ENCODE measurements around the gene MED26.

Gene MED26

GRCh38 chr19:16613841-16614240, 14.2 kb downstream of the MED26 start:
- no peak for DNase-seq (ENCODE audit: low read depth, low spot score)

- no peak for DNase-seq (ENCODE audit: low read depth, low spot score)
Observed at GRCh38 chr19:16612636-16613035, 15.4 kb downstream of the MED26 start.

GRCh38 chr19:16611121-16611520, 16.9 kb downstream of the MED26 start:
- DNase-seq (ENCODE audit: low read depth, low spot score) = no peak

GRCh38 chr19:16609511-16610200, 18.3 kb downstream of the MED26 start:
- no peak for DNase-seq (ENCODE audit: low read depth, low spot score)

- DNase-seq (ENCODE audit: low read depth, low spot score) = no peak
Observed at GRCh38 chr19:16608290-16608739, 19.7 kb downstream of the MED26 start.

- DNase-seq (ENCODE audit: low read depth, low spot score) = no peak
Observed at GRCh38 chr19:16607819-16608218, 20.2 kb downstream of the MED26 start.

GRCh38 chr19:16605553-16605994, 22.4 kb downstream of the MED26 start:
- DNase-seq (ENCODE audit: low read depth, low spot score) = no peak

GRCh38 chr19:16605115-16605514, 22.9 kb downstream of the MED26 start:
- DNase-seq (ENCODE audit: low read depth, low spot score) = no peak

GRCh38 chr19:16604615-16605014, 23.4 kb downstream of the MED26 start:
- no peak for DNase-seq (ENCODE audit: low read depth, low spot score)

GRCh38 chr19:16603090-16603489, 24.9 kb downstream of the MED26 start:
- no peak for DNase-seq (ENCODE audit: low read depth, low spot score)

GRCh38 chr19:16601378-16602052, 26.5 kb downstream of the MED26 start:
- no peak for DNase-seq (ENCODE audit: low read depth, low spot score)

GRCh38 chr19:16600824-16601223, 27.2 kb downstream of the MED26 start:
- no peak for DNase-seq (ENCODE audit: low read depth, low spot score)

GRCh38 chr19:16599655-16600346, 28.2 kb downstream of the MED26 start:
- DNase-seq (ENCODE audit: low read depth, low spot score) = no peak

GRCh38 chr19:16598848-16599247, 29.2 kb downstream of the MED26 start:
- DNase-seq (ENCODE audit: low read depth, low spot score) = no peak

GRCh38 chr19:16596399-16596798, 31.6 kb downstream of the MED26 start:
- DNase-seq (ENCODE audit: low read depth, low spot score) = no peak

GRCh38 chr19:16595097-16595496, 32.9 kb downstream of the MED26 start:
- no peak for DNase-seq (ENCODE audit: low read depth, low spot score)

GRCh38 chr19:16594681-16595091, 33.3 kb downstream of the MED26 start:
- DNase-seq (ENCODE audit: low read depth, low spot score) = no peak

GRCh38 chr19:16594131-16594586, 33.8 kb downstream of the MED26 start:
- DNase-seq (ENCODE audit: low read depth, low spot score) = no peak

GRCh38 chr19:16593181-16593580, 34.8 kb downstream of the MED26 start:
- DNase-seq (ENCODE audit: low read depth, low spot score) = no peak

GRCh38 chr19:16591803-16592556, 36.0 kb downstream of the MED26 start:
- no peak for DNase-seq (ENCODE audit: low read depth, low spot score)

GRCh38 chr19:16590876-16591802, 36.9 kb downstream of the MED26 start:
- DNase-seq (ENCODE audit: low read depth, low spot score) = no peak

All from activated CD4-positive, CD25-positive, alpha-beta regulatory T cell treated with anti-CD3 and anti-CD28 coated beads, Interleukin-2, amount 50 U/mL, for 16 hours (primary cell).